ENCODE measurements around the gene NDP.

The NDP gene

GRCh38 chrX:43973249-43974099 is at the start of gene NDP:
TSS of gene NDP (minus strand) at chrX:43973390. CDS start at chrX:43958645, 14,745 bp downstream.
- Histone ChIP-seq H2AFZ (peak within 1 kb of the TSS; percentile 60), H3K27ac (no peak within 1 kb of the TSS), H3K79me2 (no peaks in the 10 kb centered on the region), H3K4me1 (no peaks in the 10 kb centered on the region), H3K9me3 (ENCODE audit: control insufficient read depth, low read length) (no peaks in the 10 kb centered on the region), H3K9ac (no peak within 1 kb of the TSS), H3K4me3 (ENCODE audit: low read depth, low read length) (peak within 1 kb of the TSS; percentile 37), H3K36me3 (ENCODE audit: control insufficient read depth, insufficient read depth, low read length) (no peaks in the 10 kb centered on the region), H3K27me3 (ENCODE audit: control insufficient read depth, insufficient read depth, low read length) (no peaks in the 10 kb centered on the region), H3K4me2 (ENCODE audit: low read length) (peak within 1 kb of the TSS; percentile 61)
- TF ChIP-seq CTCF (IDR thresholded peaks at IDR 0.05): no peak

GRCh38 chrX:44022964-44023363 is 49.8 kb upstream of the NDP start:
- Histone ChIP-seq H3K27ac (no peak overlapping the region), H3K9ac (no peak overlapping the region), H3K4me1 (peaks cover 3% of the 10 kb centered on the region), H3K36me3 (ENCODE audit: control insufficient read depth, insufficient read depth, low read length) (no peaks in the 10 kb centered on the region), H3K27me3 (ENCODE audit: control insufficient read depth, insufficient read depth, low read length) (no peaks in the 10 kb centered on the region), H3K4me2 (ENCODE audit: low read length) (no peak overlapping the region), H3K79me2 (no peaks in the 10 kb centered on the region), H3K9me3 (ENCODE audit: control insufficient read depth, low read length) (no peaks in the 10 kb centered on the region), H3K4me3 (ENCODE audit: low read depth, low read length) (no peak overlapping the region), H2AFZ (peak overlapping the region; percentile 25)
- TF ChIP-seq CTCF (IDR thresholded peaks at IDR 0.05): no peak

- H3K36me3 ChIP-seq (ENCODE audit: control insufficient read depth, insufficient read depth, low read length): no peaks in the 10 kb centered on the region
- no peaks in the 10 kb centered on the region for H3K79me2 ChIP-seq
- no peak overlapping the region for H2AFZ ChIP-seq
- peaks cover 3% of the 10 kb centered on the region for H3K4me1 ChIP-seq
- H3K9ac ChIP-seq: no peak overlapping the region
- H3K27me3 ChIP-seq (ENCODE audit: control insufficient read depth, insufficient read depth, low read length): no peaks in the 10 kb centered on the region
- TF ChIP-seq CTCF (IDR thresholded peaks at IDR 0.05): no peak
- no peak overlapping the region for H3K4me3 ChIP-seq (ENCODE audit: low read depth, low read length)
- H3K9me3 ChIP-seq (ENCODE audit: control insufficient read depth, low read length): no peaks in the 10 kb centered on the region
- H3K4me2 ChIP-seq (ENCODE audit: low read length): peak overlapping the region; percentile 6
- H3K27ac ChIP-seq: no peak overlapping the region
These were observed 47.5 kb upstream of the NDP start for GRCh38 chrX:44020693-44021092.

GRCh38 chrX:44019911-44020310 is 46.7 kb upstream of the NDP start:
- H3K79me2 ChIP-seq: no peaks in the 10 kb centered on the region
- peaks cover 3% of the 10 kb centered on the region for H3K4me1 ChIP-seq
- H3K9me3 ChIP-seq (ENCODE audit: control insufficient read depth, low read length): no peaks in the 10 kb centered on the region
- H3K27me3 ChIP-seq (ENCODE audit: control insufficient read depth, insufficient read depth, low read length): no peaks in the 10 kb centered on the region
- no peak overlapping the region for H3K4me2 ChIP-seq (ENCODE audit: low read length)
- H3K36me3 ChIP-seq (ENCODE audit: control insufficient read depth, insufficient read depth, low read length): no peaks in the 10 kb centered on the region
- H3K4me3 ChIP-seq (ENCODE audit: low read depth, low read length): no peak overlapping the region
- H3K9ac ChIP-seq: no peak overlapping the region
- no peak overlapping the region for H3K27ac ChIP-seq
- no peak for TF ChIP-seq CTCF (IDR thresholded peaks at IDR 0.05)
- H2AFZ ChIP-seq: no peak overlapping the region

DNA sequence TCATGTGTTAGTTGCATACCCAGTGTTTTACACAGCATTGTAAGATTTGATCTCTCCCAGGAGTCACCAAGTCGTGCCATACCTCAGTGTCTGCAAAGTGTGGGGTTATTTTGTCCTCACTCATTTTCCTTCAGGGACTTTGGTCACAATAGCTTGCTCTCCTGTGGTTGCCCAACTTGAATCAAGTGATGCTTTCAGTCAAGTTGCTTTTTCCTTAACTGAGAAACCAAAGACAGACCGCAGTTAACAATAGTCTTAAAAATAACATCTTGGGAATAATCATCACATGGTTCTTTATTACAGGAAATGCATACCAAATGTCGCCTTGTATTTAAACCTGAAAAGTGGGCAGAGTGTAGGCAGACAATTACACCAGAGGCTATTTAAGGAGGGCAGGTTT is 44.5 kb upstream of the NDP start:
- Histone ChIP-seq H3K9me3 (ENCODE audit: control insufficient read depth, low read length) (no peaks in the 10 kb centered on the region), H3K27me3 (ENCODE audit: control insufficient read depth, insufficient read depth, low read length) (no peaks in the 10 kb centered on the region), H3K4me1 (peaks cover 3% of the 10 kb centered on the region), H3K27ac (no peak overlapping the region), H3K9ac (no peak overlapping the region), H3K4me3 (ENCODE audit: low read depth, low read length) (no peak overlapping the region), H2AFZ (no peak overlapping the region), H3K79me2 (no peaks in the 10 kb centered on the region), H3K36me3 (ENCODE audit: control insufficient read depth, insufficient read depth, low read length) (no peaks in the 10 kb centered on the region), H3K4me2 (ENCODE audit: low read length) (no peak overlapping the region)
- no peak for TF ChIP-seq CTCF (IDR thresholded peaks at IDR 0.05)
